GM12874 (cell line): ENCODE measurements around the gene IMMP2L.

Source experiments
- TF ChIP-seq, protein P1 (sequence below): IDR thresholded peaks from 2 replicates; pipeline ENCODE4 v1.5.1; 2011; ENCODE audit warnings: low read depth, mild to moderate bottlenecking, control low read depth, low read length, moderate library complexity; ENCODE audit not compliant: insufficient read depth

IMMP2L gene

DNA sequence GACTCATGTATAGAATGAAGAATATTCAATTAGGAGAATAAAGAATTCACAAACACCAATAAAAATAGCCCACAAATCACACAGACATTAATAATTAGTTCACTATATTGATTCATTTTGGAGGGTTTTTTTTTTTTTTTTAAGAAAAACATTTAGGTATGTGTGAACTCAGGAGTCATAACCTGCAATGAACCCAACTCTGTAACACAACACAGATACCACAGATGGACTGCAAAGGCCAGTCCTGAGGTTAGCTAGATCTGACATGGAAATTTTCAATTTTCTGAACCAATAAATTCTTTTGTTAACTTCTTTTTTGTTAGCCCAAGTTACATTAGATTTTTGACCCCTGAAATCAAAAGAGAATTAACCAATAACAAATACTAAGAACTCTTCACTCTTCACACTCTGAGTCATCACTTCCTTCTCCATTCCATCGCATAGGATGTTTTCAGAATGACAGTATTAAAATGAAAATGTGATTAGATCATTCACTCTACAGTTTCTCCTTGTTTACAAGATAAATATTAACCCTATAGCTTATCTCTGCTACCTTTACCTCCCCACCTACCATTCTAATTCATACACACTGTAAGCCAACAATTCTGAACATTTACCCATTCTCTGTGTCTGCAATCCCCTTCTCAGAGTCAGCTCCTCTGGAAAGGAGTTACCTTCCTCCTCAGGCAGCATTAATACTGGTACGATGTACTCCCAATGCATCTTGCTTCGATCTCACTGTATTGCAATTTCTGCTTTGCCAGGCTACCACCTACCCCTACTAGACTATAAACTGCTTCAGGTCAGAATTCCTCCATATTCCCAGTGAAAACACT is 329.8 kb downstream of the IMMP2L start:
- TF ChIP-seq, protein P1, sequence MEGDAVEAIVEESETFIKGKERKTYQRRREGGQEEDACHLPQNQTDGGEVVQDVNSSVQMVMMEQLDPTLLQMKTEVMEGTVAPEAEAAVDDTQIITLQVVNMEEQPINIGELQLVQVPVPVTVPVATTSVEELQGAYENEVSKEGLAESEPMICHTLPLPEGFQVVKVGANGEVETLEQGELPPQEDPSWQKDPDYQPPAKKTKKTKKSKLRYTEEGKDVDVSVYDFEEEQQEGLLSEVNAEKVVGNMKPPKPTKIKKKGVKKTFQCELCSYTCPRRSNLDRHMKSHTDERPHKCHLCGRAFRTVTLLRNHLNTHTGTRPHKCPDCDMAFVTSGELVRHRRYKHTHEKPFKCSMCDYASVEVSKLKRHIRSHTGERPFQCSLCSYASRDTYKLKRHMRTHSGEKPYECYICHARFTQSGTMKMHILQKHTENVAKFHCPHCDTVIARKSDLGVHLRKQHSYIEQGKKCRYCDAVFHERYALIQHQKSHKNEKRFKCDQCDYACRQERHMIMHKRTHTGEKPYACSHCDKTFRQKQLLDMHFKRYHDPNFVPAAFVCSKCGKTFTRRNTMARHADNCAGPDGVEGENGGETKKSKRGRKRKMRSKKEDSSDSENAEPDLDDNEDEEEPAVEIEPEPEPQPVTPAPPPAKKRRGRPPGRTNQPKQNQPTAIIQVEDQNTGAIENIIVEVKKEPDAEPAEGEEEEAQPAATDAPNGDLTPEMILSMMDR, result no peak

DNA sequence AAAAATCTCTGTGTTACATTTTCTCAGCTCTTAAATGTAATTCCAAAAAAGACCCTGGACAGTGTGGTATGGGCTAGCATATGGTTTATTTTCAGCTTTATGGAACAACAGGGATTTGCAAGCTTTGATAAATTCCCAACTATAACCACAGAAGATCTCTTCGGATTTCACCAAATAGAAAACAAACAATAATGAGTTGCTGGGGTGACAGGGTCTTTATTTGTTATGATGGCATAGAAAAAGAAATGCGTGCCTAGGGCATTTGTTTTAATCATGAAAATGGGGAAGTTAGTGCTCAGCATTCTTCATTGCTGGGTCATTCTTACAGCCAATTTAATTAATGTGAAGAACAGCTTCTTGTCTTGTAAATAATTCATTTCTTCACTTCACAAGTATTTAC is 332.4 kb downstream of the IMMP2L start:
- TF ChIP-seq, protein P1, result no peak

DNA sequence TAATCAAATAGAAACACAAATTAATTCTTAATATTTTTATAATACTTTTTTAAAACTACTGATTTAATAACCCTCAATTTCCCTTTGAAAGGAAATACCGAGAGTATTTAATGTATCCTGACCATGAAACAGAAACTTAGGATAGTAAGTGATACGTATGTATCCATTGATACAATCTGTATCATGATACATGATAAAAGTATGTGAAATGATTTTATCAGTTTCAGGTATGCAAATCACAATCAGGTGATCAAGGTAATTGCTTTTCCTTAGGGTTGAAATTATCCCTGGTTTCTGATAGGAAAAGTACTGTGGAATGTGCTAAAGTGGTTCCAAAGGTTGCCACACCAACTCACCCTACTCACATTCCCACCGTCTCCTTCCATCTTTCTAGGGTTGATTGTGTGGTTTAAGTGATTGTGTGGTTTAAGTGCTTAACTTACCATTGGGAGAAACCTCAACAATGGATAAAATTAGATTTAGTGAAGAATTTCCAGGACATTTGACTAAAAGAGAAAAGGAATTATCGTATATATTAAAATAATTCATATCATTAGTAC is 333.0 kb downstream of the IMMP2L start:
- TF ChIP-seq, protein P1, result no peak

DNA sequence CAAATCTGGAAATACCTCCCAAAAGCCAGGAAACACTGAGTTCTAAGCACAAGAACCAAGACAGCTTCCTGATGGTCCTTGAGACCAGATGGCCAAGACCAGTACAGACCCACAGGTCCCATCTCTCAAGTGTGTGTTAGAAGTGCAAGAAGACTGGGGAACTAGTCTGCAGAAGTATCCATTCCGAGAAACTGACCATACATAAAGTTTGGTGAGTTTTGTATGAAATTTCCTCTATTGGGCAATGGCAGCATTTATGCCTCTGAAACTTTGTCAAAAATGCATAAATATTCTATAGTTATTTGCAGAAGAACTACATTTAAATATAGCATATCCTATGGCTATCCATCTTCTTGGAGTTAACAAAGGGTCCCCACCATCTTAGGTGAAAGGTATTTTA is 333.9 kb downstream of the IMMP2L start:
- TF ChIP-seq, protein P1, result no peak

DNA sequence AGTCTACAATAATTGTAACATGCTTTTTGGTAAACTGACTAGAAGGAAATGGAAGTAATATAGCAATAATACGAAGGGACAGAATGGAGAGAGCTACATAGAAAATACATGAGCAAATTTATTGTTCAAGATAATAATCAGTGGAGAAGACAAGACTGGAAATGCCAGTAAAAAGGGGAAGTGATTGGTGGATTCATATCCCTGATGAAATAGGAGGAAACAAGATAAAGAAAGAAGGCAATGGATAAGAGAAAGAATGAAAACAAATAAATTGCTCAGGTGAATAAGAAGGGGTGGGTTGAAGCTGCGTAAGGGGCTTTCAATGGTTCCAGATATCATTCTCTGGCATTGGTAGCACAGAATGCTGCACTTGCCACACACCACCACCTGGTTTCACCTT is 335.5 kb downstream of the IMMP2L start:
- TF ChIP-seq, protein P1, result no peak

DNA sequence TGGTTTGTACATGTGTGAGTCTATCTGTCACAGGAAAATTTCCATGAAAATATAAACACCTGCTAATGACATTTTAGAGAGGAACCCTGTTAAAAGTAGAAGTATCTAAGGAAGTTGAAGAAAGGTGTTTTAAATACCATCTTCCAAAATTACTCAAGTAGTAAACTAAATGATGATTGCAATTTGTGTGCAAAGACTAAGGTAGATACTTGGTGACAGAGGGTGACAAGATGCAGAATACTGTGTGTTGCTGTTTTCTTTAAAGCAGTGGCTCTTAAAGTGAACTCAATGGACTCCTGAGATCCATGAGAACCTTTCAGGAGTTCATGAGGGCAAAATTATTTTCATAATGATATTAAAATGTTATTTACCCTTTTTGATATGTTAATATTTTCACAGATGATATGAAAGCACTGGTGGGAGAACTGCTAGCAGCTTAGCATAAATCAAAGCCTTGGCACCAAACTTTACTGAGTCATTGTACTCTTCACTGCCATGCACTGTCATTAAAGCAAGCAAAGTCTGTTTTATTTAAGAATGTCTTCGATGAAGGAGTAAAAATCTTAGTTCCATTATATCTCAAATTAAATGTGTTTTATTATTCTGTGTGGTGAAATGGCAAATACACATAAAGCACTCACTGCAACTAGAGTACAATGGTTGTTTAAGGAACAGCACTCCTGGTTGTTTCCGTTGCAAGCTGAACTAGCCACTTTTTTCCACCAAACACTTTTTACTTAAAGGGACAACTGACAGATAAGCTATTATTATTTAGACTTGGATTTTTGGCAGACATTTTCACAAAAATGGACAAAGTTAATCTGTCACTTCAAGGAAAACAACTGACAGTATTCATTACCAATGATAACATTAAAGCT is 337.7 kb downstream of the IMMP2L start:
- TF ChIP-seq, protein P1, result no peak

DNA sequence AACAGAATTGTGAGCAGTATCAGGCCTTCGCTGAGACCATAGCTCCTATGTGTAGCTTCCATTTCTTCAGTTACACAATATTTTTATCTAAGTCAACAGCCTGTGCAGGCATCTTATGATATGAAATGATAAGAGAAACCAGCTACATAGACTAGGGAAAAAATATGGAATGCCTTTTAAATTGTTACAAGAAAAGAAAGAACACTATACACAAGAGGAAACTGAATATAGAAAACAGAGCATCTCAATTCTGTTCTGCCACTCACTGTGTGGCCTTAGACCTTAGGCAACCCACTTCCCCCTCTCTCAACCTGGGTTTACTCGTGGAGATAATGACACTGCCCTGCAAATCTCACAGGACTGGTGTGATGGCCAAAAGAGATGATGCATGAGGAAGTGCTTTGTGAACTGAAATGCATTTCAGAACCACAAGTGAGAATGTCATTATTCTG is 338.5 kb downstream of the IMMP2L start:
- TF ChIP-seq, protein P1, result no peak
